Stomach smooth muscle (tissue), 2 donors: Measurements from ENCODE around the gene TCIRG1.
A peak's percentile ranks its signal among the peaks of the same experiment; 100 is the strongest.

Experiments used
- H3K27ac ChIP-seq: one replicate; pipeline ENCODE4 v1.7.0; 2013; ENCODE audit warnings: mild to moderate bottlenecking, low read length, inconsistent platforms
- H3K27me3 ChIP-seq, 2 donors: one replicate each; pipeline ENCODE4 v1.7.0; 2013; ENCODE audit warnings: low read length in 2 of 2; ENCODE audit not compliant: insufficient read depth in 2 of 2, control insufficient read depth in 1 of 2
- H3K36me3 ChIP-seq, 2 donors: one replicate each; pipeline ENCODE4 v1.7.0; 2013; ENCODE audit warnings: low read length in 2 of 2; ENCODE audit not compliant: control insufficient read depth in 2 of 2, insufficient read depth in 2 of 2
- H3K4me1 ChIP-seq: one replicate; pipeline ENCODE4 v1.7.0; 2013; ENCODE audit warnings: low read length; ENCODE audit not compliant: control insufficient read depth, insufficient read depth
- H3K4me3 ChIP-seq, 2 donors: one replicate each; pipeline ENCODE4 v1.7.0; 2013; ENCODE audit warnings: low read length in 2 of 2
- H3K9ac ChIP-seq, 2 donors: one replicate each; pipeline ENCODE4 v1.7.0; 2013; ENCODE audit warnings: low read length in 2 of 2, mild to moderate bottlenecking in 1 of 2
- H3K9me3 ChIP-seq, 2 donors: one replicate each; pipeline ENCODE4 v1.7.0; 2013; ENCODE audit warnings: low read length in 2 of 2; ENCODE audit not compliant: control insufficient read depth in 2 of 2
- donor health status: healthy.
- donor health status: Pancreatic carcinoma.

TCIRG1 gene

DNA sequence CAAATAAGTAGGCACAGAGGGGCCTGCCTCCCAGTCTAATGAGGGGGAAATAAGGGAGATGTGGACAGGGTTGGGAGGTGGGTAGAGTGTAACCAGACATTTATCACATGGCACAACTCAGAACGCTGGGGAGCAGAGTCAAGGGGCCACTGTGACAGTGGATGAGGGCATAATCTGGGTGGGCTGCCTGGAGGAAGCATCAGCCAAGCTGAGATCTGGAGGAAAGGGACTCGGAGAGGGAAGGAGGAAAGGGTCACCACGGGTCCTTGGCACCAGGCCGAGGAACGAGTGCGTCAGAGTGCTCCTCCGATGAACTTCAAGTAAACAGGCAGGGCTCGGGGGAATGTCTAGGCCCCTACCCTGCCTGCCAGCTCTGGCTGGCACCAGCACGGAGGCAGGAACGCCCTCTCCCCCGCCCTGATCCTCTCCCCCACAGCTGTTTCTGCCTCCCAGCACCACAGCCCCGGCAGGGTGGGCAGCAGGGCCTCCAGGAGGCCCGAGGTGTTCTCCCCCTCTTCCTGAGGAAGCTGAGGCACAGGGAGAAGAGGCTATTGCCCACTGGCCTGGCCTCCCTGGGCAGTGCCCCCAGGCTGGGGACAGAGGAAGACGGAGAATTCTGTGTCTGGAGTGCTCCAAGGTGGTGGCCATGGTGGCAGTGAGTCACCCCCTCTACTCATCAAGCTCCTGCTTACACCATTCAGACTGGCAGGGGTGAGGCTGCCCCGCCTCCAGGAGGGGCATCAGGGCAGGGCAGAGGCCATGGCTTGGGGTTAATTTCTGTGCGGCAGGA, 24.5 kb upstream of the TCIRG1 start:
- H3K4me1 ChIP-seq = peaks cover 31% of the 10 kb centered on the region
- H3K9me3 ChIP-seq = no peaks in the 10 kb centered on the region
- no peak overlapping the region for H3K27ac ChIP-seq
- no peaks in the 10 kb centered on the region for H3K36me3 ChIP-seq
- no peaks in the 10 kb centered on the region for H3K27me3 ChIP-seq
- H3K9ac ChIP-seq = peak overlapping the region in 1 of 2 donors; percentile 36
- no peak overlapping the region for H3K4me3 ChIP-seq

DNA sequence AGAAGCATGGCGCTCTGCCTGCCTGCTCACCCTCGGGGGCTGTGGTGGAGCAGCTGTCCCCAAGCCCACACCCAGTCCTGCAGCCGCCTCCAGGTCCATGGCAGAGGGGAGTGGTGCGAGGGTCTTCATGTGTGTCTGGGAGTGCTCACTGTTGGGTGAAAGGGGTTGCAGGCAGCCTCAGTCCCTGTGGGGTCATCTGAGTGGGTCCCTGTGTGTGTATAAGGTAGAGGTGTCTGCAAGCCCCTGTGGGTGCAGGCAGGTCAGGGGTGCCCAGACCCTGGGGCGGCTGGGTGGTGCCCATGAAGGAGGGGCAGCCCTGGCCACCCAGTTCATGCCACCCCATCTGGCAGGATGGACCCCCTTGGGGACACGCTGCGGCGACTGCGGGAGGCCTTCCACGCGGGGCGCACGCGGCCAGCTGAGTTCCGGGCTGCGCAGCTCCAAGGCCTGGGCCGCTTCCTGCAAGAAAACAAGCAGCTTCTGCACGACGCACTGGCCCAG, 23.8 kb upstream of the TCIRG1 start:
- H3K4me3 ChIP-seq = no peak overlapping the region
- H3K36me3 ChIP-seq = no peaks in the 10 kb centered on the region
- no peaks in the 10 kb centered on the region for H3K27me3 ChIP-seq
- H3K27ac ChIP-seq = no peak overlapping the region
- no peak overlapping the region for H3K9ac ChIP-seq
- no peaks in the 10 kb centered on the region for H3K9me3 ChIP-seq
- H3K4me1 ChIP-seq = peaks cover 28% of the 10 kb centered on the region

DNA sequence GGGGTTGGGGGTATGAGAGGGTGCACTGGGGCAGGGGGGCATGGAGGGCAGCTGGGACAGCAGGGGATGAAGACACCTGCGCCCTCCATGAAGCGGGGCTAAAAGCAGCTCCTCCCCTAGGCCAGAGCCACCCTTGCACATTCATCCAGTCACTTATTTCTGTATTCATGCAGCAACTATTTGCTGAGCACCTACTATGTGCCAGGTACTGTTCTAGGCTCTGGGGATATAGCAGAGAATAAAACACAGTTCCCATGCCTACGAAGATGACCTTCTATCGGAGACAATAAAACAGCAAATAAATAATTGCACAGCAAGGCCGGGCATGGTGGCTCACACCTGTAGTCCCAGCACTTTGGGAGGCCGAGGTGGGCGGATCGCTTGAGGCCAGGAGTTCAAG, 23.4 kb upstream of the TCIRG1 start:
- no peaks in the 10 kb centered on the region for H3K9me3 ChIP-seq
- no peak overlapping the region for H3K27ac ChIP-seq
- H3K4me1 ChIP-seq = peaks cover 23% of the 10 kb centered on the region
- H3K4me3 ChIP-seq = no peak overlapping the region
- H3K9ac ChIP-seq = no peak overlapping the region
- H3K36me3 ChIP-seq = no peaks in the 10 kb centered on the region
- no peaks in the 10 kb centered on the region for H3K27me3 ChIP-seq

DNA sequence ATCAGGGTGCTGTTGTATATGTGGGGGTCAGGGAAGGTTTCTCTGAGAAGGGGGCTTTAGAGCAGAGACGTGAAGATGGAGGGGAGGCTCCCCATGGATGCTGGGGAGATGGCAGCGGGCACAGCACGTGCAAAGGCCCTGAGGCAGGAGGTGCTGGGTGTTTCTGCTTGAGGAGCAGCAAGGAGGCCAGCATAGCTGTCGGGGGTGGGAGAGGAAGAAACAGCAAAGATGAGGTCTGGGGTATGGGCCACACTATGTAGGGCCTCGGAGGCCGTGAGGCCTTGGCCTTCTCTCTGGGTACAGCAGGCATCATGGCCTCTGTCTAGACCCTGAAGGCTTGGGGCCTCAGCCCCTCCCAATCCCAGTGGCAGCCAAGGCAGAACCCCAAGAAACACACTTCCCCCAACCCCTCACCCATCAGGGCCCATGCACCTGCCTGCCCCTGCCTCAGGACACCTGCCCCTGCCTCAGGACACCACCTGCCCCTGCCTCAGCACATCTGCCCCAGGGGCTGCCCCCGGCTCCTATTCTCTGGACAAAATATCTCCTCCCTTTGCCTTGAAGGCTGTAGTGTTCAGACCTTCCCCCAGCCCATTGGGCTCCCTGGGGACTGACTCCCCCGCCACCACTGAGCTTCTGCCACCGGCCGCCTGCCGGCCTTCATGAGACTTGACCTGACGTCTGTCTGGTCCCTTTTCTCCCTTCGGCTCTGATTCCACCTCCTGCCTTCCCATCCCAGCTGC, 22.5 kb upstream of the TCIRG1 start:
- Histone ChIP-seq H3K4me3 (no peak overlapping the region), H3K9ac (no peak overlapping the region), H3K9me3 (no peaks in the 10 kb centered on the region), H3K27me3 (no peaks in the 10 kb centered on the region), H3K27ac (no peak overlapping the region), H3K36me3 (no peaks in the 10 kb centered on the region), H3K4me1 (peaks cover 16% of the 10 kb centered on the region)

DNA sequence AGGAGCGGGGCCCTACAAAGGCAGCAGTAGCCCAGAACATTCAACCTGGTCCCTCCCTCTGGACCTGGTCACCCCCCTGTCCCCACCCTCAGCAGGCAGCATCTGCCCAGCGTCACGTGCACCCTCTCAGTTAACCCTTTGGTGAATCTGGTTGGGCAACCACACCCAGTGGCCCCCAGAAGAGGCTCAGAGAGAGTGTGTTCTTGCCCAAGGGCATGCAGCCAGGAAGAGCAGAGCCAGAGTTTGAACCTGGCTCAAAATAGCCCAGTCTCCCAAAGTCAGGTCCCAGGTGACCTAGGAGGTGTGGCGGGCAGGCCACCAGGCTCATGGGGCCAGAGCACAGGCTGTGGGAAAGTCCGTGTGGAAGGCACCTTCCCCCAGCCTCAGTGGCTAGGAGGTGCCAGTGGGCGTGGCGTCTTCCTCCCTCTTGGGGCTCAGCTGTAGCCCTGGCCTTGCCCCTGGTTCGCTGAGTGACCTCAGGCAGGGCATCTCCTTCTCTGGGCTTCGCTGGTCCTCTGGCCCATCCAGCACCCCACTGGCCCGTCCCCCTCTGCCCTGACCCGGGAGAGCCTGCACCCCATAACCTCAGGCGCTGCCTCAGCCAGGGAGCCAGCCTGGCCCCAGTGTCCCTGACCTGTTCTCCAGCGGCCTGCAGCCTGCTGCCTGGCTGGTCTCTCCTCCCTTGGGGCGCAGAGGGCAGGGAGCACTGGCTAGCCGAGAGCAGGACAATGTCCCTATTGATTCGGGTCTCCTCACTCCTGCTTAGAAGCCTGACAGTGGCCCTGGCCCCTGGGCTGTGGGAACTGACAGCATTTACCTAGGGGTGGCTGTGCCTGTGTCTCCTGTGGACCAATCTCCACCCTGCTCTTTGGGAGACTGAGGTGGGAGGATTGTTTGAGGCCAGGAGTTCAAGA, 21.7 kb upstream of the TCIRG1 start:
- Histone ChIP-seq H3K27ac (no peak overlapping the region), H3K4me3 (no peak overlapping the region), H3K27me3 (no peaks in the 10 kb centered on the region), H3K36me3 (no peaks in the 10 kb centered on the region), H3K9ac (no peak overlapping the region), H3K9me3 (no peaks in the 10 kb centered on the region), H3K4me1 (peaks cover 14% of the 10 kb centered on the region)

DNA sequence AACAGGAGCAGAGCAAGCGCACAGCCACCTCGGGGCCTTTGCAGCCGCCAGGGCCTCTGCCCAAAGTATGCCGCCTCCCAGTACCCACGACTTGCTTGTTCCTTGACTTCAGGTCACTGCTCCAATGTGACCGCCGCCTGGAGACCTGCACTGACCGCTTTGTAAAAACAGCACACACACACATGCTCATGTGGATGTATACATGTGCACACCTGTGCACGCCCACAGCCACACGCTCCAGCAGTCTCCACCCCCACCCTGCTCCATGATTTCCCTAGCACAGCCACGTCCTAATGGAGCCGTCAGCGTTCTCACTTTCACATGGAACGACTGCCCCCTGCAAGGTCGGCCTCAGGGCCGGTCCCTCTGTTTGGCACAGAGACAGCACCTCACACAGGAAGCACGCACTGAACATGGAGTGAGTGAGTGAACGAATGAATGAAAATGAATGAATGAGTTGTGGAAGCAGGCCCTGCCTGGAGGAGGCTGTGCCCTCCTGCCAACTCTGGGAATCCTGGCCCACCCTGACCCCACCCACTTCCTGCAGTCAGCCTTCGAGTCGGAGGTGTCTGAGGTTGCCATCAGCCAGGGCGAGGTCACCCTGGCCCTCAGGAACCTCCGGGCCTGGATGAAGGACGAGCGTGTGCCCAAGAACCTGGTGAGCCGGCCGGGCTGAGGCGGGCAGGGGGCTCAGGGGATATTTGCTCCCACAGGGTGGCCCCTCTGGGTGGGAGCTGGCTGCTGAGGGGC, 20.7 kb upstream of the TCIRG1 start:
- no peak overlapping the region for H3K9ac ChIP-seq
- H3K27me3 ChIP-seq = no peaks in the 10 kb centered on the region
- H3K9me3 ChIP-seq = no peaks in the 10 kb centered on the region
- H3K4me3 ChIP-seq = no peak overlapping the region
- H3K4me1 ChIP-seq = peaks cover 11% of the 10 kb centered on the region
- no peaks in the 10 kb centered on the region for H3K36me3 ChIP-seq
- no peak overlapping the region for H3K27ac ChIP-seq

DNA sequence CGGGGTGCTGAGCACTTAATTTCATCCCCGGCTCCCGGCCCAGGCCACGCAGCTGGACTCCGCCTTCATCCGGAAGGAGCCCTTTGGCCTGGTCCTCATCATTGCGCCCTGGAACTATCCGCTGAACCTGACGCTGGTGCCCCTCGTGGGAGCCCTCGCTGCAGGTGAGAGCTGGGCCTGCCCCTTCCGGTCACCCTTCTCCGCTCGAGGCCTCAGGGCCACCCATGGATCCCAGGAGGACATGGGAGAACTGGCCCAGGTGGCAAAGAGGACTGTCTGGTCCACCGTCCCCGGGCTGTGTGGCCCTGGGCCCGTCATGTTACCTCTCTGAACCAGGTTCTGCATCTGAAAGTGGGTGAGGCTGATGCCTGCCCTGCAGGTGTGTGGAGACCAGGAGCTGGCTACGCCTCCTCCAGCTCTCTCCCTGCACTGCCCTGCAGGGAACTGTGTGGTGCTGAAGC, 20.1 kb upstream of the TCIRG1 start:
- Histone ChIP-seq H3K27me3 (no peaks in the 10 kb centered on the region), H3K27ac (no peak overlapping the region), H3K9ac (no peak overlapping the region), H3K36me3 (no peaks in the 10 kb centered on the region), H3K4me3 (no peak overlapping the region), H3K9me3 (no peaks in the 10 kb centered on the region), H3K4me1 (peaks cover 11% of the 10 kb centered on the region)

DNA sequence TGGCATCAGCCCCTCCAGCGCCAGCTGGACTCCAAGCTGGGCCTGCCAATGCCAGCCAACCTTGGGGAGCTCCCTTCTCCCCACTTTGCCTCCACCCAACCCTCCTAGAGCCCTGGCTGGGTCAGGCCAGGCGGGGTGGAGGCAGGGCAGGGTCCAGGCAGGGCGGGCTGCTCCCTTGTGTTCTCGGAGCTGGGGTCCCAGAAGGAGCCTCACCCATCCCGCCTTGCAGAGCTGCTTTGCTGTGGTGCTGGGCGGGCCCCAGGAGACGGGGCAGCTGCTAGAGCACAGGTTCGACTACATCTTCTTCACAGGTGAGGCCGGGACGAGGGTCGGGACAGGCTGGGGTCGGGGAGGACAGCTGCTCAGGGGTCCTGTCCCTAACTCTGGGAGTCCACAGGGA, 19.3 kb upstream of the TCIRG1 start:
- Histone ChIP-seq H3K9ac (no peak overlapping the region), H3K36me3 (peaks cover 0 to under 1% of the 10 kb centered on the region in 2 donors), H3K4me3 (no peak overlapping the region), H3K27ac (no peak overlapping the region), H3K27me3 (no peaks in the 10 kb centered on the region), H3K9me3 (peaks cover 0 to under 1% of the 10 kb centered on the region in 2 donors), H3K4me1 (peaks cover 4% of the 10 kb centered on the region)

DNA sequence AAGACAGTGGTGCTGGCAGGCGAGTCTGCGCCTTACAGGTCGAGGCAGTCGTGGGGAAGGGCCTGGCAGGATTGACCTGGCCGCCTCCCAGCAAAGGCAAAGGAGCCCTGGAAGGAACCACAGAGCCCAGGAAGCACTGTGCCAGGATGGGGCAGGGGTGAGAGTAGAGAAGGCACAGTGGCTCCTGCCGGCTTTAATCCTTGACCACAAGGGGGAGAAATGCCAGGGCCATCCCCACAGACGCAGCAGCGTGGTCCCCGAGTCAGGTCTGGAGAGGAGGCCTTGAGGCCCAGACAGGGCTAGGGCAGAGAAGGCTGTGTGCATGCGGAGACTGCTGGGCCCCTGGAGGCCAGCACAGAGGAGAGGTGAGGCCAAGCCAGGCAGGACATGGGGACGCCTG, 18.2 kb upstream of the TCIRG1 start:
- no peaks in the 10 kb centered on the region for H3K27me3 ChIP-seq
- no peak overlapping the region for H3K4me3 ChIP-seq
- no peak overlapping the region for H3K27ac ChIP-seq
- no peak overlapping the region for H3K9ac ChIP-seq
- no peaks in the 10 kb centered on the region for H3K4me1 ChIP-seq
- peaks cover 3 to 4% of the 10 kb centered on the region in 2 donors for H3K36me3 ChIP-seq
- H3K9me3 ChIP-seq = peaks cover 0 to 8% of the 10 kb centered on the region in 2 donors
